ENCODE results near the gene YAF2.

The YAF2 gene

GRCh38 chr12:42204819-42205218, 33.2 kb downstream of the YAF2 start:
- no peak for TF ChIP-seq CTCF (IDR thresholded peaks at IDR 0.05; ENCODE audit: insufficient read depth, low read length)
- no peak for TF ChIP-seq GABPA (IDR thresholded peaks at IDR 0.05; ENCODE audit: low read depth)
- no peak for TF ChIP-seq SPI1 (IDR thresholded peaks at IDR 0.05; ENCODE audit: borderline replicate concordance, low read depth)
- TF ChIP-seq POLR2AphosphoS5 (IDR thresholded peaks at IDR 0.05; ENCODE audit: low read depth), result no peak
- no peak for TF ChIP-seq REST (IDR thresholded peaks at IDR 0.05; ENCODE audit: insufficient replicate concordance, low read depth)
- H3K27me3 ChIP-seq (ENCODE audit: insufficient read depth, poor library complexity, severe bottlenecking), result no peaks in the 10 kb centered on the region
- no peak overlapping the region for H3K27ac ChIP-seq (replicated peaks)
- no peak overlapping the region for H3K4me3 ChIP-seq (replicated peaks; ENCODE audit: insufficient read depth, low read length)
- no peak for DNase-seq (ENCODE audit: low read depth in 1 of 2, low spot score in 1 of 2)

- no peaks in the 10 kb centered on the region for H3K27me3 ChIP-seq (ENCODE audit: insufficient read depth, poor library complexity, severe bottlenecking)
- H3K27ac ChIP-seq (replicated peaks), result no peak overlapping the region
- DNase-seq (ENCODE audit: low read depth in 1 of 2, low spot score in 1 of 2), result no peak
- no peak overlapping the region for H3K4me3 ChIP-seq (replicated peaks; ENCODE audit: insufficient read depth, low read length)
- no peak for TF ChIP-seq CTCF (IDR thresholded peaks at IDR 0.05; ENCODE audit: insufficient read depth, low read length)
- no peak for TF ChIP-seq POLR2AphosphoS5 (IDR thresholded peaks at IDR 0.05; ENCODE audit: low read depth)
- TF ChIP-seq GABPA (IDR thresholded peaks at IDR 0.05; ENCODE audit: low read depth), result no peak
- TF ChIP-seq SPI1 (IDR thresholded peaks at IDR 0.05; ENCODE audit: borderline replicate concordance, low read depth), result no peak
- TF ChIP-seq REST (IDR thresholded peaks at IDR 0.05; ENCODE audit: insufficient replicate concordance, low read depth), result no peak
Observed at GRCh38 chr12:42204362-42204761, 33.7 kb downstream of the YAF2 start.

- TF ChIP-seq GABPA (IDR thresholded peaks at IDR 0.05; ENCODE audit: low read depth), result no peak
- no peak for TF ChIP-seq CTCF (IDR thresholded peaks at IDR 0.05; ENCODE audit: insufficient read depth, low read length)
- TF ChIP-seq SPI1 (IDR thresholded peaks at IDR 0.05; ENCODE audit: borderline replicate concordance, low read depth), result no peak
- TF ChIP-seq REST (IDR thresholded peaks at IDR 0.05; ENCODE audit: insufficient replicate concordance, low read depth), result no peak
- no peak overlapping the region for H3K27ac ChIP-seq (replicated peaks)
- H3K27me3 ChIP-seq (ENCODE audit: insufficient read depth, poor library complexity, severe bottlenecking), result no peaks in the 10 kb centered on the region
- H3K4me3 ChIP-seq (replicated peaks; ENCODE audit: insufficient read depth, low read length), result no peak overlapping the region
- DNase-seq (ENCODE audit: low read depth in 1 of 2, low spot score in 1 of 2), result no peak
Observed at GRCh38 chr12:42201063-42201462, 37.0 kb downstream of the YAF2 start.

Data from HL-60 (cell line).